MCF 10A (cell line): Measurements from ENCODE around the gene C20orf204. TPM values are rescaled to one million over a fixed set of nuclear protein-coding genes. Genes with fewer than 3 reads are reported as not detected.

ENCODE experiments used
- BruUV-seq: library from RNA; stranded (reverse); fragments of 400-500 nt; replicated peaks from 2 replicates; lab custom pipeline; 2021; lab: Mats Ljungman, UMichigan
- CTCF ChIA-PET: fragments of 300-600 bp; sonication (Branson Sonifier 250); formaldehyde crosslinking; extraction: SDS; loops from one replicate; lab custom pipeline; 2021; ENCODE audit warnings: antibody characterized with exemption, inconsistent platforms; lab: Yijun Ruan, JAX
- POLR2A ChIA-PET: fragments of 300-600, 350-650 bp; sonication (Branson Sonifier 250); formaldehyde crosslinking; extraction: SDS; loops from one replicate; lab custom pipeline; 2020; ENCODE audit warnings: antibody characterized with exemption, inconsistent platforms; lab: Yijun Ruan, JAX
- DNase-seq: peaks from one replicate; pipeline ENCODE4 v3.0.0-alpha.2; 2018; ENCODE audit not compliant: unreplicated experiment
- H3K27ac Mint-ChIP-seq: one replicate; pipeline ENCODE4 v1.8.0; 2022; ENCODE audit warnings: mild to moderate bottlenecking, low read depth, mixed read lengths; ENCODE audit not compliant: unreplicated experiment
- H3K27me3 Mint-ChIP-seq: one replicate; pipeline ENCODE4 v1.8.0; 2022; ENCODE audit warnings: mixed read lengths; ENCODE audit not compliant: insufficient read depth, unreplicated experiment
- H3K36me3 Mint-ChIP-seq: one replicate; pipeline ENCODE4 v1.8.0; 2022; ENCODE audit warnings: mild to moderate bottlenecking, moderate library complexity, mixed read lengths; ENCODE audit not compliant: insufficient read depth, unreplicated experiment
- H3K4me1 Mint-ChIP-seq: one replicate; pipeline ENCODE4 v1.8.0; 2022; ENCODE audit warnings: mixed read lengths; ENCODE audit not compliant: insufficient read depth, unreplicated experiment
- H3K4me3 Mint-ChIP-seq: one replicate; pipeline ENCODE4 v1.8.0; 2022; ENCODE audit warnings: mild to moderate bottlenecking, moderate library complexity, mixed read lengths; ENCODE audit not compliant: unreplicated experiment
- H3K9me3 Mint-ChIP-seq: one replicate; pipeline ENCODE4 v1.8.0; 2022; ENCODE audit warnings: mixed read lengths; ENCODE audit not compliant: unreplicated experiment
- CTCF ChIP-seq: fragments of 200-600 bp; IDR thresholded peaks from one replicate; pipeline ENCODE4 v1.8.0; 2022; ENCODE audit warnings: antibody characterized with exemption, mild to moderate bottlenecking; ENCODE audit not compliant: unreplicated experiment
- intact Hi-C: fragments of 100-400 bp; cut with micrococcal nuclease; formaldehyde crosslinking; loops from 2 replicates; pipeline ENCODE4 v1.14.1; 2022
- total RNA-seq: library from RNA; stranded (reverse); gene quantifications from 2 replicates; pipeline ENCODE4 v1.2.3, GENCODE V29; 2022

C20orf204 gene
- total RNA-seq, 1 experiment from 2014 or later = 1.1 TPM

GRCh38 chr20:64045346-64046011 lies 9.5 kb downstream of the C20orf204 start:
- CTCF ChIA-PET = interaction anchor here (0.6 to 10.8 kb wide), 5 partner anchors 11 to 88 kb away, joined by 3 to 284 read pairs (median 3); partner anchors contain the start of gene TCEA2
- no TSS peak for BruUV-seq

GRCh38 chr20:64047046-64047389 lies 11.0 kb downstream of the C20orf204 start:
- Mint-ChIP-seq H3K36me3 (no peaks in the 10 kb centered on the region), H3K27me3 (no peaks in the 10 kb centered on the region), H3K9me3 (no peaks in the 10 kb centered on the region), H3K27ac (no peak overlapping the region), H3K4me3 (no peak overlapping the region), H3K4me1 (peaks cover 17% of the 10 kb centered on the region)
- intact Hi-C loops = no loop called here
- no peak for DNase-seq
- CTCF ChIA-PET = interaction anchor here (1.5 to 1.7 kb wide), 2 partner anchors 8 to 11 kb away, joined by 6 to 8 read pairs; no protein-coding TSS in a partner anchor
- no peak for TF ChIP-seq CTCF
- BruUV-seq = no TSS peak
- POLR2A ChIA-PET = no interaction called here

More at GRCh38 chr20:64045346-64046011, 9.5 kb downstream of the C20orf204 start:
- H3K4me3 Mint-ChIP-seq = peak overlapping the region; percentile 13
- POLR2A ChIA-PET = interaction anchor here (0.6 to 2.0 kb wide), 8 partner anchors 8 to 418 kb away, joined by 3 to 13 read pairs (median 4); partner anchors contain the start of genes GMEB2, PRPF6 and TCEA2
- intact Hi-C loops = no loop called here
- no peak for TF ChIP-seq CTCF
- H3K36me3 Mint-ChIP-seq = peaks cover 7% of the 10 kb centered on the region
- H3K27ac Mint-ChIP-seq = no peak overlapping the region
- no peak for DNase-seq
- peaks cover 23% of the 10 kb centered on the region for H3K4me1 Mint-ChIP-seq
- no peaks in the 10 kb centered on the region for H3K27me3 Mint-ChIP-seq
- H3K9me3 Mint-ChIP-seq = no peaks in the 10 kb centered on the region

- H3K4me3 Mint-ChIP-seq = peak overlapping the region; percentile 12
- H3K9me3 Mint-ChIP-seq = no peaks in the 10 kb centered on the region
- no peak overlapping the region for H3K27ac Mint-ChIP-seq
- DNase-seq = no peak
- no TSS peak for BruUV-seq
- no peak for TF ChIP-seq CTCF
- H3K36me3 Mint-ChIP-seq = no peaks in the 10 kb centered on the region
- ChIA-PET POLR2A (interaction anchor here (0.6 kb wide), 1 partner anchor 25 kb away, joined by 3 read pairs; no protein-coding TSS in a partner anchor), CTCF (interaction anchor here (0.6 to 1.7 kb wide), 2 partner anchors 9 to 99 kb away, joined by 3 to 8 read pairs; no protein-coding TSS in a partner anchor)
- H3K27me3 Mint-ChIP-seq = no peaks in the 10 kb centered on the region
- H3K4me1 Mint-ChIP-seq = peaks cover 17% of the 10 kb centered on the region
- intact Hi-C loops = no loop called here
Observed at GRCh38 chr20:64047968-64048401, 12.0 kb downstream of the C20orf204 start.

GRCh38 chr20:64048402-64049044 lies 12.5 kb downstream of the C20orf204 start:
- no peaks in the 10 kb centered on the region for H3K36me3 Mint-ChIP-seq
- intact Hi-C loops = no loop called here
- no peak for DNase-seq
- POLR2A ChIA-PET = interaction anchor here (1.2 to 3.0 kb wide), 2 partner anchors 10 to 14 kb away, joined by 4 to 11 read pairs; partner anchors contain the start of gene TCEA2
- peak overlapping the region; percentile 10 for H3K4me3 Mint-ChIP-seq
- no peak overlapping the region for H3K27ac Mint-ChIP-seq
- no peaks in the 10 kb centered on the region for H3K9me3 Mint-ChIP-seq
- no peak for TF ChIP-seq CTCF
- CTCF ChIA-PET = interaction anchor here (0.6 to 0.9 kb wide), 2 partner anchors 9 to 98 kb away, joined by 3 to 4 read pairs; no protein-coding TSS in a partner anchor
- no peaks in the 10 kb centered on the region for H3K27me3 Mint-ChIP-seq
- peaks cover 17% of the 10 kb centered on the region for H3K4me1 Mint-ChIP-seq
- no TSS peak for BruUV-seq
